Nephron progenitor cell (in vitro differentiated cells): ENCODE measurements around the gene ARL3.
"Not testable (repeated sequence)": the region's sequence is repeated elsewhere in the genome, so short reads cannot be mapped to it uniquely, and the experiment has no call there.

ENCODE experiments used
- DNase-seq: peaks from one replicate; pipeline ENCODE4 v3.0.0; 2021
- H3K27ac Mint-ChIP-seq: 2 replicates; pipeline ENCODE4 v1.8.0; 2021; ENCODE audit warnings: mild to moderate bottlenecking, moderate library complexity, mixed read lengths
- H3K27me3 Mint-ChIP-seq: 2 replicates; pipeline ENCODE4 v1.8.0; 2021; ENCODE audit warnings: mild to moderate bottlenecking, low read depth, mixed read lengths; ENCODE audit not compliant: poor library complexity
- H3K36me3 Mint-ChIP-seq: 2 replicates; pipeline ENCODE4 v1.8.0; 2021; ENCODE audit warnings: low read depth, mixed read lengths
- H3K4me1 Mint-ChIP-seq: 2 replicates; pipeline ENCODE4 v1.8.0; 2021; ENCODE audit warnings: mixed read lengths
- H3K4me3 Mint-ChIP-seq: 2 replicates; pipeline ENCODE4 v1.8.0; 2021; ENCODE audit warnings: mild to moderate bottlenecking, moderate library complexity, mixed read lengths
- H3K9me3 Mint-ChIP-seq: 2 replicates; pipeline ENCODE4 v1.8.0; 2021; ENCODE audit warnings: mild to moderate bottlenecking, moderate library complexity, mixed read lengths
- CTCF ChIP-seq: fragments of 200-600 bp; sonication (generic); IDR thresholded peaks from 2 replicates; pipeline ENCODE4 v1.5.0; 2021; ENCODE audit warnings: antibody characterized with exemption

The ARL3 gene

GRCh38 chr10:102670065-102670670, 44.0 kb downstream of the ARL3 start:
- no peak for DNase-seq
- H3K27ac Mint-ChIP-seq, result no peak overlapping the region
- no peak for TF ChIP-seq CTCF
- H3K9me3 Mint-ChIP-seq, result no peaks in the 10 kb centered on the region
- peaks cover 2% of the 10 kb centered on the region for H3K27me3 Mint-ChIP-seq
- no peak overlapping the region for H3K4me3 Mint-ChIP-seq
- H3K36me3 Mint-ChIP-seq, result no peaks in the 10 kb centered on the region
- H3K4me1 Mint-ChIP-seq, result peaks cover 74% of the 10 kb centered on the region

DNA sequence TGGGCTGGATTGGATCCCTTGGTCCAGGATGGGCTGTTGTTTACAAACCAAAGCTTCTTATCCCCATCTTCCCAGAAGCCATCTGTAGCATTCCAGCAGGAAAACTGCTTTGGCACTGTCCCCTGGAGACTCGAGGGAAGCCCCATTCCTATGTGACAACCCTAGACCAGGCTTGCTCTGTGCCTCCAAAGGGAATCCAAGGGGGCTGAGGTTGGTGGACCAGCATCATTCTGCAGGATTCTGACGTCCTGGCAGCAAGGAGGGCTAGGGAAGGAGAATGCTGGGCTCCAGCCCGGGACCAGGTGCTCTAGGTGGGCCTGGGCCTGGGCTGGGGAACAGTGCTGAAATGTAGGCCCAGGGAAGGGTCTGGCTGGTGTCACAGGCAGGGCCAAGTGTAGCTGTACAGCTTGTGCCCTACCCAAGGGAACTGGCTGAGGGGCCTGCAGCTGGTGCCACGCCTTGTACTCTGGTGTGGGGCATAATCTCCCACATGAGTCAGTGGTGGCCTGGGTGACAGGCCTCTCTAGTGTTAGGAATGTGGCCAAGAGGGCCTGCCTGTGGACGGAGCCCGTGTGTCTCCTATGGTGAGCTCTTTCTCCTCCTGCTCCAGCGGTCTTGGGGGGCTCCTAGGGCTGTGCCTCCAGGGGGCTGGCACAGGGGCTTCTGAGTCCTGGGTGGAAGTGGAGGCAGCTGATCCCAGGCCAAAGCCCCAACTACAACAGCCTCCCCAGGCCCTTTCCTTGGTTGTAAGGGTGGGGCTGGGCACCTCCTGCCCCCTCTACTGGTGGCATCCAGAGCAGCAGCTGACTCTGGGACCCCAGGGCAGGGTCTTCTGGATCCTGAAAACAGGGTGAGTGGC, 44.8 kb downstream of the ARL3 start:
- peaks cover 71% of the 10 kb centered on the region for H3K4me1 Mint-ChIP-seq
- no peaks in the 10 kb centered on the region for H3K9me3 Mint-ChIP-seq
- no peaks in the 10 kb centered on the region for H3K36me3 Mint-ChIP-seq
- no peak overlapping the region for H3K27ac Mint-ChIP-seq
- peak; percentile 28 for DNase-seq
- no peak for TF ChIP-seq CTCF
- peaks cover 2% of the 10 kb centered on the region for H3K27me3 Mint-ChIP-seq
- no peak overlapping the region for H3K4me3 Mint-ChIP-seq

GRCh38 chr10:102668326-102669107, 45.7 kb downstream of the ARL3 start:
- H3K4me1 Mint-ChIP-seq, result peaks cover 68% of the 10 kb centered on the region
- no peaks in the 10 kb centered on the region for H3K36me3 Mint-ChIP-seq
- H3K27me3 Mint-ChIP-seq, result peaks cover 2% of the 10 kb centered on the region
- no peak for TF ChIP-seq CTCF
- no peak for DNase-seq
- H3K4me3 Mint-ChIP-seq, result no peak overlapping the region
- no peaks in the 10 kb centered on the region for H3K9me3 Mint-ChIP-seq
- H3K27ac Mint-ChIP-seq, result no peak overlapping the region

GRCh38 chr10:102667411-102667810, 46.8 kb downstream of the ARL3 start:
- H3K9me3 Mint-ChIP-seq, H3K36me3 Mint-ChIP-seq, H3K4me3 Mint-ChIP-seq, H3K27me3 Mint-ChIP-seq, DNase-seq: not testable (repeated sequence)
- peak overlapping the region; percentile 38 for H3K27ac Mint-ChIP-seq
- peaks cover 59% of the 10 kb centered on the region for H3K4me1 Mint-ChIP-seq

- Mint-ChIP-seq H3K4me3 (no peak overlapping the region), H3K36me3 (no peaks in the 10 kb centered on the region), H3K27ac (peak overlapping the region; percentile 59), H3K4me1 (peaks cover 62% of the 10 kb centered on the region), H3K9me3 (no peaks in the 10 kb centered on the region), H3K27me3 (peaks cover 7% of the 10 kb centered on the region)
- no peak for DNase-seq
- no peak for TF ChIP-seq CTCF
These were observed 48.2 kb downstream of the ARL3 start for GRCh38 chr10:102665904-102666509.

GRCh38 chr10:102661658-102662028, 52.6 kb downstream of the ARL3 start:
- Mint-ChIP-seq H3K27me3 (peaks cover 5% of the 10 kb centered on the region), H3K36me3 (peaks cover 15% of the 10 kb centered on the region), H3K4me1 (peaks cover 39% of the 10 kb centered on the region), H3K4me3 (no peak overlapping the region), H3K27ac (no peak overlapping the region), H3K9me3 (no peaks in the 10 kb centered on the region)
- no peak for DNase-seq
- TF ChIP-seq CTCF, result no peak
